ENCODE results near the gene PDE9A. TPM values are rescaled to one million over a fixed set of nuclear protein-coding genes. Genes with fewer than 3 reads are reported as not detected.
"Not testable (repeated sequence)": the region's sequence is repeated elsewhere in the genome, so short reads cannot be mapped to it uniquely, and the experiment has no call there.

PDE9A gene
- total and polyA plus RNA-seq, 3 donors from 2014 or later, result 5.7 to 6.4 (median 6.3) TPM

DNA sequence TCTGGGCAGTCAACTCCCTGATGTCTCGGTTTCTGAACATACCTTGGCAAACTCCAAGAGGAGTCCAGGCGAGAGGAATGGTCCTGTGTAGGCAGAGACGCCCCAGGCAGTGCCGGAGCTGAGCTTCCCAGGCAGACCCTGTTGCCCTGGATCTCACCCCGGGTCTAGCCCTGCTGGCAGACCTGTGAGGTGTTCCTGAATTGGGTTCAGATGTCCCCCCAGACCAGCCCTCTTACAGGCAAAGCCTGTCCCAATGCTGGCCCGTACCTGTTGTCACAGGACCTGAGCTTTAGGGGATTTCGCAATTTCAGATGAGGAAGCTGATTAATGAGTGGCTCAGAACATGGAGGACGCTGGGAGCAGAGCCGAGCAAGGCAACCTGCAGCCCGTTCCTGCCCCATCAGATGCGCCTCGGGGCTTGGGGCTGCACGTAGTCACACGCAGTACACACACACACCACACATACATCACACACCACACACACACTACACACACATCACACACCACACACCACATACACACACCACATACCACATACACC lies 38.5 kb upstream of the PDE9A start:
- 21 to 32% methylated on average over 7 to 14 of the region's 14 CpGs for WGBS, 2 donors
- no peak for DNase-seq
- Histone ChIP-seq H3K9me3 (no peaks in the 10 kb centered on the region), H3K27ac (no peak overlapping the region), H3K4me1 (no peaks in the 10 kb centered on the region), H3K36me3 (ENCODE audit: low read depth, missing control alignments) (no peaks in the 10 kb centered on the region), H3K27me3 (no peaks in the 10 kb centered on the region), H3K4me3 (no peak overlapping the region)
- TF ChIP-seq CTCF (IDR thresholded peaks at IDR 0.05), result no peak
- intact Hi-C loops (cut with DNase I; ENCODE audit: low total_unique reads), result no loop called here

DNA sequence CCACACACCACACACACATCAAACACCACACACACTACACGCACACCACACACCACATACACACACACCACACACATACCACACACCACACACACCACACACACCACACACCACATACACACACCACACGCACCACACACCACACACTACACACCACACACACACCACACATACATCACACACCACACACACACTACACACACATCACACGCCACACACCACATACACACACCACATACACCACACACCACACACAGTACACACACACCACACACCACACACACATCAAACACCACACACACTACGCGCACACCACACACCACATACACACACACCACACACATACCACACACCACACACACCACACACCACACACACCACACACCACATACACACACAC lies 38.0 kb upstream of the PDE9A start:
- H3K4me1 ChIP-seq; DNase-seq; intact Hi-C loops (cut with DNase I; ENCODE audit: low total_unique reads); H3K27me3 ChIP-seq; H3K27ac ChIP-seq; H3K36me3 ChIP-seq (ENCODE audit: low read depth, missing control alignments); H3K9me3 ChIP-seq; H3K4me3 ChIP-seq: not testable (repeated sequence)
- 65 to 83% methylated on average over 1 to 2 of the region's 5 CpGs for WGBS, 2 donors

DNA sequence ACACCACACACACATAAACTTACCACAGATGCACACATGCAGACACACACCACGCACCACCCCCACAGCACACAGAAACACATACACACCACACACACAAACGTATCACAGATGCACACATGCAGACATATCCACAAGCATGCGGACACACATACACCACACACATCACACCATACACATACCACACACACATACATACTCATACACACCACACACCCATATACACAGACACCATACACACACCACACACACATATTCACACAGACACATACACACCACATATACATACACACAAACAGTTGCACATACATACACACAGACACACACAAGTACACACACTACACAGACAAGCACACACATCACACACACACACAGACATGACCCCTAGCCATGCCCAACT lies 37.5 kb upstream of the PDE9A start:
- no peak overlapping the region for H3K4me3 ChIP-seq
- no peaks in the 10 kb centered on the region for H3K36me3 ChIP-seq (ENCODE audit: low read depth, missing control alignments)
- WGBS, 2 donors, result 47 to 55% methylated on average over 3 of the region's 3 CpGs
- TF ChIP-seq POLR2A (IDR thresholded peaks at IDR 0.05) (no peak), CTCF (IDR thresholded peaks at IDR 0.05) (no peak)
- H3K9me3 ChIP-seq, result no peaks in the 10 kb centered on the region
- no peaks in the 10 kb centered on the region for H3K27me3 ChIP-seq
- no peak overlapping the region for H3K27ac ChIP-seq
- DNase-seq, result no peak
- H3K4me1 ChIP-seq, result no peaks in the 10 kb centered on the region
- intact Hi-C loops (cut with DNase I; ENCODE audit: low total_unique reads), result no loop called here

GRCh38 chr21:42616446-42616845 lies 37.0 kb upstream of the PDE9A start:
- Histone ChIP-seq H3K27ac (no peak overlapping the region), H3K36me3 (ENCODE audit: low read depth, missing control alignments) (no peaks in the 10 kb centered on the region), H3K27me3 (no peaks in the 10 kb centered on the region), H3K9me3 (no peaks in the 10 kb centered on the region), H3K4me3 (no peak overlapping the region), H3K4me1 (no peaks in the 10 kb centered on the region)
- WGBS, 2 donors, result 14 to 21% methylated on average over 11 to 18 of the region's 18 CpGs
- intact Hi-C loops (cut with DNase I; ENCODE audit: low total_unique reads), result no loop called here
- TF ChIP-seq POLR2A (IDR thresholded peaks at IDR 0.05) (no peak), CTCF (IDR thresholded peaks at IDR 0.05) (no peak)
- DNase-seq, result no peak

DNA sequence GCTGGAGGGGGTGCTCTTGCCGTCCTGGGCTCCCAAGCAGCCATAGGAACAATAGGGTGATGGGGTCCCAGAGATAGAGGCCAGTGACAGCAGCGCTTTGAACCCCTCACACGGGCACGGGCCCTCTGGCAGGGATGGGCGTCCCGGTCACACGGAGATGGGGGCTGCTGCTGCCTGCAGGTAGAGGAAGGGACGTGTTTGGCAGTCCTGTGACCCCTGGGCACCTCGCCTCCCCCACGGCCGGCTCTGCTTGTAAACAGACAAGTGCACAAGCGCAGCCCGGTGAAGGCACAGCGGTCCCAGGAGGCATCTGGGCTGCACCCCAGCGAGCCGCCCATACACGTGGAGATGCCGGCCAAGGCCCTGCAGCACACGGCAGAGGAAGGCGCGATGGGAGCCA lies 36.5 kb upstream of the PDE9A start:
- no peaks in the 10 kb centered on the region for H3K4me1 ChIP-seq
- DNase-seq, result no peak
- no peak overlapping the region for H3K27ac ChIP-seq
- WGBS, 2 donors, result 56% methylated on average over 21 of the region's 21 CpGs; no CpG with 5 or more reads in 1 of the 2 donors
- no peaks in the 10 kb centered on the region for H3K36me3 ChIP-seq (ENCODE audit: low read depth, missing control alignments)
- intact Hi-C loops (cut with DNase I; ENCODE audit: low total_unique reads), result no loop called here
- no peak overlapping the region for H3K4me3 ChIP-seq
- no peaks in the 10 kb centered on the region for H3K27me3 ChIP-seq
- no peaks in the 10 kb centered on the region for H3K9me3 ChIP-seq
- TF ChIP-seq CTCF (IDR thresholded peaks at IDR 0.05), result no peak
- no peak for TF ChIP-seq POLR2A (IDR thresholded peaks at IDR 0.05)

All from testis (tissue), 3 donors.